Measurements from ENCODE around the gene RPS6KB2. TPM values are rescaled to one million over a fixed set of nuclear protein-coding genes. Genes with fewer than 3 reads are reported as not detected.

Gene RPS6KB2
- total and polyA plus RNA-seq, 10 of the 15 experiments (the other 5 are each of a cell fraction or from before 2014, with no cell fraction given): 0.39 to 101 (median 58.4) TPM

DNA sequence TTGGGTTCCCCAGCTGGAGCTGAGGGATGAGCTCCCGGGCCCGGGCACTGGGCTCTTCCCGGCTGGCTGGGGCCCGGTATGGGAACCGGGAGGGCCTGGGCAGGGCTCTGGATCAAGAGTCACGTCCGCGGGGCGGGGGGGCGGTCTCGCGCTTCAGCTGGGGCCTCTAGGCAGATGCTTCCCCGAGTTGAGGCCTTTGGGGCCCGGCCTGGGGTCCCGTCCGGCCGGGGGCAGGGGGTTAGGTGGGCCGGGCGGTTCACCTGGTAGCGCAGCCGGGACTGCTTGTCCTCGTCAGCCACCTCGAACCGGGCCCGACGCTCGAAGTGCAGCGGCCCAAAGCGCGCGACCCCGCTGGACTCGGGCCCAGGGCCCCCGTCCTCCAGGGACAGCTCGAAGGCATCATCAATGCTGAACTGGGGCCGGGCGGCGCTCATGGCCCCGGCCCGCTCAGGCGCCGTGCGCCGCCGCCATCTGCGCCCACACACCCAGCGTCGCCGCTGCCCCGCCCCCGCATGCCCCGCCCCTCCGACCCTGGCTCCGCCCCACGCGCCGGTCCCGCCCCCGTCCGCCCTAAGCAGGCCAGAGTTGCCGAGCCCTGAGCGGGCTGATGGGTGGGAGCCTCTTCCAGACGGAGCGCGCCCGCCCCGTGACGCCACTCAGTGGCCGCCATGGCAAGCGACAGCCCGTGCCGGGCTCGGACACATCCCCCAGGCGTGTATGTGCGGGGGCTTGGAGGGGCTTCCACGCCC is 40.6 kb downstream of the RPS6KB2 start, which contains the start of gene TMEM134 (continued):
- TF ChIP-seq TARDBP (IDR thresholded peaks at IDR 0.05; ENCODE audit: borderline replicate concordance) (no peak), HCFC1 (IDR thresholded peaks at IDR 0.05; ENCODE audit: low read length) (peak; percentile 56; the same call in 1 of the 2 replicates), RELA (IDR thresholded peaks at IDR 0.05; ENCODE audit: borderline replicate concordance, partially characterized antibody) (peak; percentile 50), NR2F1 (conservative IDR thresholded peaks at IDR 0.05) (peak; percentile 60; the same call in 1 of the 2 replicates), RBBP5 (conservative IDR thresholded peaks at IDR 0.05) (no peak), ZZZ3 (IDR thresholded peaks at IDR 0.05; ENCODE audit: control insufficient read depth, insufficient read length, low read depth) (no peak), TAF1 (IDR thresholded peaks at IDR 0.05; ENCODE audit: borderline replicate concordance, low read depth, low read length) (peak; percentile 65; the same call in 1 of the 2 replicates), EP300 (IDR thresholded peaks at IDR 0.05; ENCODE audit: borderline replicate concordance in 1 of 2, control insufficient read depth in 1 of 2, low read depth in 2 of 2, low read length in 2 of 2) (peak in 1 of 2 experiments; percentile 46; a peak in 1 of 4 replicates), BRCA1 (IDR thresholded peaks at IDR 0.05; ENCODE audit: low read depth, low read length) (no peak), ZNF207 (IDR thresholded peaks at IDR 0.05; ENCODE audit: borderline replicate concordance) (no peak), RAD21 (IDR thresholded peaks at IDR 0.05; ENCODE audit: insufficient read depth, low read depth, low read length) (peak; percentile 65), NBN (IDR thresholded peaks at IDR 0.05) (peak; percentile 72; the same call in 1 of the 2 replicates), EGR1 (IDR thresholded peaks at IDR 0.05; ENCODE audit: borderline replicate concordance in 1 of 2, low read depth in 2 of 2, low read length in 2 of 2) (peak; percentile 12 to 97), NFIC (IDR thresholded peaks at IDR 0.05; ENCODE audit: low read depth, low read length) (no peak), MTA2 (IDR thresholded peaks at IDR 0.05; ENCODE audit: low read depth) (no peak), KAT2A (conservative IDR thresholded peaks at IDR 0.05; ENCODE audit: control insufficient read depth, low read depth, low read length) (no peak), YY1 (IDR thresholded peaks at IDR 0.05; ENCODE audit: low read depth, low read length) (peak; percentile 94), TBL1XR1 (IDR thresholded peaks at IDR 0.05; ENCODE audit: low read depth, low read length) (peak; percentile 63; the same call in 1 of the 2 replicates)
- TF ChIP-seq, protein P1, sequence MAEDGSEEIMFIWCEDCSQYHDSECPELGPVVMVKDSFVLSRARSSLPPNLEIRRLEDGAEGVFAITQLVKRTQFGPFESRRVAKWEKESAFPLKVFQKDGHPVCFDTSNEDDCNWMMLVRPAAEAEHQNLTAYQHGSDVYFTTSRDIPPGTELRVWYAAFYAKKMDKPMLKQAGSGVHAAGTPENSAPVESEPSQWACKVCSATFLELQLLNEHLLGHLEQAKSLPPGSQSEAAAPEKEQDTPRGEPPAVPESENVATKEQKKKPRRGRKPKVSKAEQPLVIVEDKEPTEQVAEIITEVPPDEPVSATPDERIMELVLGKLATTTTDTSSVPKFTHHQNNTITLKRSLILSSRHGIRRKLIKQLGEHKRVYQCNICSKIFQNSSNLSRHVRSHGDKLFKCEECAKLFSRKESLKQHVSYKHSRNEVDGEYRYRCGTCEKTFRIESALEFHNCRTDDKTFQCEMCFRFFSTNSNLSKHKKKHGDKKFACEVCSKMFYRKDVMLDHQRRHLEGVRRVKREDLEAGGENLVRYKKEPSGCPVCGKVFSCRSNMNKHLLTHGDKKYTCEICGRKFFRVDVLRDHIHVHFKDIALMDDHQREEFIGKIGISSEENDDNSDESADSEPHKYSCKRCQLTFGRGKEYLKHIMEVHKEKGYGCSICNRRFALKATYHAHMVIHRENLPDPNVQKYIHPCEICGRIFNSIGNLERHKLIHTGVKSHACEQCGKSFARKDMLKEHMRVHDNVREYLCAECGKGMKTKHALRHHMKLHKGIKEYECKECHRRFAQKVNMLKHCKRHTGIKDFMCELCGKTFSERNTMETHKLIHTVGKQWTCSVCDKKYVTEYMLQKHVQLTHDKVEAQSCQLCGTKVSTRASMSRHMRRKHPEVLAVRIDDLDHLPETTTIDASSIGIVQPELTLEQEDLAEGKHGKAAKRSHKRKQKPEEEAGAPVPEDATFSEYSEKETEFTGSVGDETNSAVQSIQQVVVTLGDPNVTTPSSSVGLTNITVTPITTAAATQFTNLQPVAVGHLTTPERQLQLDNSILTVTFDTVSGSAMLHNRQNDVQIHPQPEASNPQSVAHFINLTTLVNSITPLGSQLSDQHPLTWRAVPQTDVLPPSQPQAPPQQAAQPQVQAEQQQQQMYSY (CRISPR knock-in tag; IDR thresholded peaks at IDR 0.05): no peak
- TF ChIP-seq, protein P2, sequence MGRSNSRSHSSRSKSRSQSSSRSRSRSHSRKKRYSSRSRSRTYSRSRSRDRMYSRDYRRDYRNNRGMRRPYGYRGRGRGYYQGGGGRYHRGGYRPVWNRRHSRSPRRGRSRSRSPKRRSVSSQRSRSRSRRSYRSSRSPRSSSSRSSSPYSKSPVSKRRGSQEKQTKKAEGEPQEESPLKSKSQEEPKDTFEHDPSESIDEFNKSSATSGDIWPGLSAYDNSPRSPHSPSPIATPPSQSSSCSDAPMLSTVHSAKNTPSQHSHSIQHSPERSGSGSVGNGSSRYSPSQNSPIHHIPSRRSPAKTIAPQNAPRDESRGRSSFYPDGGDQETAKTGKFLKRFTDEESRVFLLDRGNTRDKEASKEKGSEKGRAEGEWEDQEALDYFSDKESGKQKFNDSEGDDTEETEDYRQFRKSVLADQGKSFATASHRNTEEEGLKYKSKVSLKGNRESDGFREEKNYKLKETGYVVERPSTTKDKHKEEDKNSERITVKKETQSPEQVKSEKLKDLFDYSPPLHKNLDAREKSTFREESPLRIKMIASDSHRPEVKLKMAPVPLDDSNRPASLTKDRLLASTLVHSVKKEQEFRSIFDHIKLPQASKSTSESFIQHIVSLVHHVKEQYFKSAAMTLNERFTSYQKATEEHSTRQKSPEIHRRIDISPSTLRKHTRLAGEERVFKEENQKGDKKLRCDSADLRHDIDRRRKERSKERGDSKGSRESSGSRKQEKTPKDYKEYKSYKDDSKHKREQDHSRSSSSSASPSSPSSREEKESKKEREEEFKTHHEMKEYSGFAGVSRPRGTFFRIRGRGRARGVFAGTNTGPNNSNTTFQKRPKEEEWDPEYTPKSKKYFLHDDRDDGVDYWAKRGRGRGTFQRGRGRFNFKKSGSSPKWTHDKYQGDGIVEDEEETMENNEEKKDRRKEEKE (IDR thresholded peaks at IDR 0.05): no peak
- TF ChIP-seq, protein P3, sequence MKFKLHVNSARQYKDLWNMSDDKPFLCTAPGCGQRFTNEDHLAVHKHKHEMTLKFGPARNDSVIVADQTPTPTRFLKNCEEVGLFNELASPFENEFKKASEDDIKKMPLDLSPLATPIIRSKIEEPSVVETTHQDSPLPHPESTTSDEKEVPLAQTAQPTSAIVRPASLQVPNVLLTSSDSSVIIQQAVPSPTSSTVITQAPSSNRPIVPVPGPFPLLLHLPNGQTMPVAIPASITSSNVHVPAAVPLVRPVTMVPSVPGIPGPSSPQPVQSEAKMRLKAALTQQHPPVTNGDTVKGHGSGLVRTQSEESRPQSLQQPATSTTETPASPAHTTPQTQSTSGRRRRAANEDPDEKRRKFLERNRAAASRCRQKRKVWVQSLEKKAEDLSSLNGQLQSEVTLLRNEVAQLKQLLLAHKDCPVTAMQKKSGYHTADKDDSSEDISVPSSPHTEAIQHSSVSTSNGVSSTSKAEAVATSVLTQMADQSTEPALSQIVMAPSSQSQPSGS (IDR thresholded peaks at IDR 0.05; ENCODE audit: low read length): no peak
